Fibroblast of lung (primary cell): Measurements from ENCODE around the gene CDK4.

Experiments used
- EZH2 ChIP-seq: IDR thresholded peaks from 2 replicates; pipeline ENCODE4 v1.5.1; 2012; ENCODE audit warnings: low read length, control low read depth, mild to moderate bottlenecking; ENCODE audit errors: missing control alignments
- TF ChIP-seq, protein P1 (sequence below), 2 donors: IDR thresholded peaks in 1 of 2; conservative IDR thresholded peaks in 1 of 2; 1 replicate in 1 of 2; 2 replicates in 1 of 2; pipeline ENCODE4 v1.5.1; 2011 to 2012; ENCODE audit warnings: low read length in 2 of 2, control low read depth in 1 of 2, inconsistent platforms in 1 of 2, low read depth in 1 of 2, mild to moderate bottlenecking in 1 of 2

DNA sequence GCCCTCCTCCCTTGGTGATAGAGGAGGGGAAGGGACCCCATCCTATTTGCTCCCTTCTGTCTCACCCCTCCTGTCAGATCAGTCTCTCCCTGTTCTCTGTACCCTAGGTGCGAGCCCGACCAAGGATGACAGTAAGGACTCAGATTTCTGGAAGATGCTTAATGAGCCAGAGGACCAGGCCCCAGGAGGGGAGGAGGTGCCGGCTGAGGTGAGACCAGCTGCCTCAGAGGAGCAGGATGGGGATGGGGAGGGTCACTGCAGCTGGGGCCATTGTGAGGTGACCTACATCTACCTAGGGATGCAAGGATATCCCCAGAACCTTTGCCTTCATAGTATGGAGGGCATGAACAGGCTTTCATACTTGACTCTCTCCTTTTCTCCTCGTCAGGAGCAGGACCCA lies 35.8 kb downstream of the CDK4 start:
- TF ChIP-seq, protein P1, sequence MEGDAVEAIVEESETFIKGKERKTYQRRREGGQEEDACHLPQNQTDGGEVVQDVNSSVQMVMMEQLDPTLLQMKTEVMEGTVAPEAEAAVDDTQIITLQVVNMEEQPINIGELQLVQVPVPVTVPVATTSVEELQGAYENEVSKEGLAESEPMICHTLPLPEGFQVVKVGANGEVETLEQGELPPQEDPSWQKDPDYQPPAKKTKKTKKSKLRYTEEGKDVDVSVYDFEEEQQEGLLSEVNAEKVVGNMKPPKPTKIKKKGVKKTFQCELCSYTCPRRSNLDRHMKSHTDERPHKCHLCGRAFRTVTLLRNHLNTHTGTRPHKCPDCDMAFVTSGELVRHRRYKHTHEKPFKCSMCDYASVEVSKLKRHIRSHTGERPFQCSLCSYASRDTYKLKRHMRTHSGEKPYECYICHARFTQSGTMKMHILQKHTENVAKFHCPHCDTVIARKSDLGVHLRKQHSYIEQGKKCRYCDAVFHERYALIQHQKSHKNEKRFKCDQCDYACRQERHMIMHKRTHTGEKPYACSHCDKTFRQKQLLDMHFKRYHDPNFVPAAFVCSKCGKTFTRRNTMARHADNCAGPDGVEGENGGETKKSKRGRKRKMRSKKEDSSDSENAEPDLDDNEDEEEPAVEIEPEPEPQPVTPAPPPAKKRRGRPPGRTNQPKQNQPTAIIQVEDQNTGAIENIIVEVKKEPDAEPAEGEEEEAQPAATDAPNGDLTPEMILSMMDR (conservative IDR thresholded peaks at IDR 0.05 in 1 of 2, IDR thresholded peaks at IDR 0.05 in 1 of 2; ENCODE audit: low read depth in 1 of 2, low read length in 2 of 2), result no peak
- no peak for TF ChIP-seq EZH2
